Glutamatergic neuron (in vitro differentiated cells): Measurements from ENCODE around the gene TCF7L2. TPM values are rescaled to one million over a fixed set of nuclear protein-coding genes. Genes with fewer than 3 reads are reported as not detected.

Source experiments
- DNase-seq: peaks from one replicate; pipeline ENCODE4 v3.0.0; 2022
- H3K27ac Mint-ChIP-seq: one replicate; pipeline ENCODE4 v1.8.0; 2020; ENCODE audit warnings: mild to moderate bottlenecking, mixed read lengths, inconsistent platforms; ENCODE audit not compliant: unreplicated experiment
- H3K27me3 Mint-ChIP-seq: one replicate; pipeline ENCODE4 v1.8.0; 2020; ENCODE audit warnings: mild to moderate bottlenecking, moderate library complexity, mixed read lengths, inconsistent platforms; ENCODE audit not compliant: unreplicated experiment
- H3K36me3 Mint-ChIP-seq: one replicate; pipeline ENCODE4 v1.8.0; 2020; ENCODE audit warnings: mild to moderate bottlenecking, mixed read lengths, inconsistent platforms; ENCODE audit not compliant: unreplicated experiment
- H3K4me1 Mint-ChIP-seq: one replicate; pipeline ENCODE4 v1.8.0; 2020; ENCODE audit warnings: mild to moderate bottlenecking, low read depth, mixed read lengths, inconsistent platforms; ENCODE audit not compliant: unreplicated experiment
- H3K4me3 Mint-ChIP-seq: one replicate; pipeline ENCODE4 v1.8.0; 2020; ENCODE audit warnings: mild to moderate bottlenecking, mixed read lengths, inconsistent platforms; ENCODE audit not compliant: unreplicated experiment
- H3K9me3 Mint-ChIP-seq: one replicate; pipeline ENCODE4 v1.8.0; 2020; ENCODE audit warnings: mild to moderate bottlenecking, moderate library complexity, mixed read lengths, inconsistent platforms; ENCODE audit not compliant: unreplicated experiment
- total RNA-seq: library from RNA; stranded (reverse); fragmentation: NEBNext Ultra II Directional; extraction: Animal tissue kit (Norgen Biotek cat#: 25700); gene quantifications from one replicate; pipeline ENCODE4 v1.2.1, GENCODE V29; 2021; ENCODE audit not compliant: unreplicated experiment
- TF ChIP-seq, protein P1 (sequence below): fragments of 200-600 bp; sonication (generic); IDR thresholded peaks from one replicate; pipeline ENCODE4 v1.5.0; 2021; ENCODE audit not compliant: partially characterized antibody, unreplicated experiment

Gene TCF7L2
- total RNA-seq, 1 donor from 2014 or later, result 5.0 TPM

DNA sequence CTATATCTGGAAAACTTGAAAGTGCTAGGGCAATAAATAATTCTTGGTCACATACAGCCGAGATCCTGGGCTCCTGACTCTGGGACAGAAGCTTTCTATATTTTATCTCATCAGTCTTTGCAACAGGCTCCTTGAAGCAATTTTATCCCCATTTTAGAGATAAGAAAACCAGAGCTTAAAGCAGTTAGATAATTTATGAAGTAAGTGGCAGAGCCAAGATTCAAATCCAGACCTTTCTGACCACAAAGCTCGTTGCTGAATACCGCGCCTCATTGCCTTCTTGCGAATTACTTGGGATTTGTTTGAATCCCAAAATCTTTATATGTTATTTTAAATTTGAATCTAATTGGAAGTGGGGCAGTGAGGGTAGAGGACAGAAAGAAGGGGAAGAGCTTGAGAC, 106.0 kb downstream of the TCF7L2 start:
- H3K36me3 Mint-ChIP-seq, result no peaks in the 10 kb centered on the region
- H3K9me3 Mint-ChIP-seq, result peaks cover 2% of the 10 kb centered on the region
- no peak overlapping the region for H3K4me3 Mint-ChIP-seq
- TF ChIP-seq, protein P1, sequence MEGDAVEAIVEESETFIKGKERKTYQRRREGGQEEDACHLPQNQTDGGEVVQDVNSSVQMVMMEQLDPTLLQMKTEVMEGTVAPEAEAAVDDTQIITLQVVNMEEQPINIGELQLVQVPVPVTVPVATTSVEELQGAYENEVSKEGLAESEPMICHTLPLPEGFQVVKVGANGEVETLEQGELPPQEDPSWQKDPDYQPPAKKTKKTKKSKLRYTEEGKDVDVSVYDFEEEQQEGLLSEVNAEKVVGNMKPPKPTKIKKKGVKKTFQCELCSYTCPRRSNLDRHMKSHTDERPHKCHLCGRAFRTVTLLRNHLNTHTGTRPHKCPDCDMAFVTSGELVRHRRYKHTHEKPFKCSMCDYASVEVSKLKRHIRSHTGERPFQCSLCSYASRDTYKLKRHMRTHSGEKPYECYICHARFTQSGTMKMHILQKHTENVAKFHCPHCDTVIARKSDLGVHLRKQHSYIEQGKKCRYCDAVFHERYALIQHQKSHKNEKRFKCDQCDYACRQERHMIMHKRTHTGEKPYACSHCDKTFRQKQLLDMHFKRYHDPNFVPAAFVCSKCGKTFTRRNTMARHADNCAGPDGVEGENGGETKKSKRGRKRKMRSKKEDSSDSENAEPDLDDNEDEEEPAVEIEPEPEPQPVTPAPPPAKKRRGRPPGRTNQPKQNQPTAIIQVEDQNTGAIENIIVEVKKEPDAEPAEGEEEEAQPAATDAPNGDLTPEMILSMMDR, result no peak
- DNase-seq, result no peak
- H3K27ac Mint-ChIP-seq, result no peak overlapping the region
- H3K27me3 Mint-ChIP-seq, result no peaks in the 10 kb centered on the region
- H3K4me1 Mint-ChIP-seq, result peaks cover 19% of the 10 kb centered on the region

DNA sequence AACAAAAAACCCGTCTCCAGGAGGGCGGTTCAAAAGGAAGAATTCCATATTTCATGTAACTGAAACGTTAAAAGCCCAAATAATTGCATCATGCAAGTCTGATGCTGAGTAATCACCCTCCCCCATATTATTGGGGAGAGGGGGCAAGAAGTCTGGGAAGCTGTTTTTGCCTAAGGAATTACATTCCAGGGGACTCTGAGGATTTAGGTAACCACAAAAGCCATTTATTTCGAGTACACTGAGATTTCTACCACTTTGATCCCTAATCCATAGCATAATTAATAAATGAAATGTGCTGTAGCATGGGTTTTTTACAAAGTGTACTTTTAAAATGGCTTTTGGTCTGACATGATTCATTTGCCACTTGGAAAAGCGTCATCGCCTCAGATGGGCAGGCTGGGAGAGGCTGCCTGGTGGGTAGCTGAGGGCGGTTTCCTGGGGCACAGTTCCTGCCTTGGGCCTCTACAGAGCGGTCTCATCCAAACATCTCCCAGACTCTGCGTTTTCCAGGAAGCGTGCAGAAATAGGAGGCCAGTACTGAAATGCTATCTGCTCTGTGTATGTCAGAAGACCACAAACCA, 106.5 kb downstream of the TCF7L2 start:
- TF ChIP-seq, protein P1, result no peak
- Mint-ChIP-seq H3K4me3 (no peak overlapping the region), H3K36me3 (no peaks in the 10 kb centered on the region), H3K27ac (no peak overlapping the region), H3K4me1 (peaks cover 22% of the 10 kb centered on the region), H3K27me3 (no peaks in the 10 kb centered on the region), H3K9me3 (peaks cover 2% of the 10 kb centered on the region)
- no peak for DNase-seq

DNA sequence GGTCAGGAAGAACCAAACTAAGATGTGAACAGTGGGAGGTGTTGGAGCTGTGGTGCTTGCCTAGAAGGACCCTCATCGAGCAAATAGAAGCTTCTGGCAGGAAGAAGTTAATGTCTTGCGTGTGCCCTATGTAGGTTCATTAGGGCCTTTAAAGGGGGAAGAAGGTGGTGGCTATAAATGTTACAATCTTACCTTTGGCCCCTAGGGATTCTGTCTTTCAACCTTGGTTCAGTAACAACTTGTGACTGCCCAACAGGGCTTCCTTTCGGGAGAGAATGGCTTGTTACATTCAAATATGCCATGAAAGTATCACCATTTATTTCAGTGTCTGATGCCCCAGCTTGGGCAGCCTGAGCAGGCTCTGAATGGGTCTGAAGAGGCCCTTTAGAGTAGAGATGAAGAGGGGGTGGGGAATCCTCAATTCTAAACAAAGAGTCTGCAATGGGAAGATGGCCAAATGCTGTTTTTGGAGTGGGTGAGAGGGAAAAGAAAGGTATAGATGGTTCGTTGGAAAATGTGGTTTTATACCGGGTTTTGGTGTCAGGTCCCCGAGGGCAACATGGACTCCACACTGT, 108.0 kb downstream of the TCF7L2 start:
- no peaks in the 10 kb centered on the region for H3K36me3 Mint-ChIP-seq
- H3K4me3 Mint-ChIP-seq, result no peak overlapping the region
- H3K27me3 Mint-ChIP-seq, result peaks cover 1% of the 10 kb centered on the region
- no peaks in the 10 kb centered on the region for H3K9me3 Mint-ChIP-seq
- H3K27ac Mint-ChIP-seq, result no peak overlapping the region
- DNase-seq, result no peak
- TF ChIP-seq, protein P1, result no peak
- H3K4me1 Mint-ChIP-seq, result peaks cover 21% of the 10 kb centered on the region

DNA sequence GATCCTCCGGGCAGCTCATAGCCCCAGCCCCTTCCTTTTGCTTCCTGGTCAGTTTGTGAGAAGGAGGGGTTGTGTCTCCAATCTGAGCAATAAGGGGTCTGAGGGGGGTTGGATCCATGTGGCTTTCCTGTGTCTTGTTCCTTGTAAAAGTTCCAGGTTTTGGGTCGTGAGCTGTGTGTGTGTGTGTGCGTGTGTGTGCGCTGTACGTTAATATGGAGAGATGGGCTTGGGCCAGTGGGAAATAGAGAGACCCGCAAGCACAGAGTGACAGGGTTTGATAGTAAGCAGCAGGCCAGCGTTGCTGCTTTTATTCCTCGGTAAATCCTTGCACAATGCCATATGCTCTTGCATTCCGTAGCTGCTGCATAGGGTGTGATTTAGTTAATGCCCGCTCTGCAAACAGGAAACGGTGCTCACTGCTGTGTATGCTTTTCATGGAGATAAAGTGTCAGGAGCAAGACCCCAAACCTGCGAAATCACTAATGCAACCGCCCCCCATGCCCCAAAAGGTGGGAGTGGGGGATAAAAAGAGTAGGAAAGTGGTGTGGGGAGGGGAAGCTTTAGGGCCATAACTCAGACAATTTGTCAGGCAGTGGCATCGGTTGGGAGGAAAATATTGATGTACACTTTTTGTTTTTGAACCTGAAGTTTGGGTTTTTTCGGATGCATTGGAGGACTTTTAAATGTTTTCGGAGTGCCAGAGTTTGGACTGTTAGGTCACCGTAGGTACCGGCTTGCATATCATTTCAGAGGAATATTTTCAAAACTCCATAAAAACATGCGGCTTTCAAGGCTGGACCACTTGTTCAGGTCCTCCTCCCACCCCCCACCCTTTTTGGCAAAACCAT, 108.7 kb downstream of the TCF7L2 start:
- no peak for DNase-seq
- Mint-ChIP-seq H3K27ac (no peak overlapping the region), H3K36me3 (no peaks in the 10 kb centered on the region), H3K4me3 (no peak overlapping the region), H3K9me3 (no peaks in the 10 kb centered on the region), H3K4me1 (peaks cover 22% of the 10 kb centered on the region), H3K27me3 (peaks cover 2% of the 10 kb centered on the region)
- TF ChIP-seq, protein P1, result no peak

DNA sequence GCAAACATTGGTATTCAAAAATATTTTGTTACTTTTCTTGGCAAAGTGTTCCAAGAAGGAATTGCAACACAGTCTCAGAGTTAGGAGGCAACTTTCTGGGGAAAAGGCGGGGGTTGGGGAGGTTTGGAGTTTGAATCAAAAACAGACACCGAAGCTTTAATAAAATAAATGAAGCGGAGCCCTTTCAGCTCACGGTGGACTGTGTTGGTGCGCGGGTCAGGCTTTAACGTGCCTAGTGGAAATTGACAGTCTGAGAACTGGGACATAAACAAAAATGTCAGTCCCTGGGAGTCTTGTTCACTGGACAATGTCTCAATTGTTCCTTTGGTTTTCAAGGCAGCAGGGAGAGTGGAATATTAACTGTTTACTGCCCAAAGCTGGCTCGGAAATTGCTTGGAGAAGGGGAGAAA, 109.3 kb downstream of the TCF7L2 start:
- no peak for DNase-seq
- Mint-ChIP-seq H3K4me3 (no peak overlapping the region), H3K36me3 (no peaks in the 10 kb centered on the region), H3K27me3 (peaks cover 2% of the 10 kb centered on the region), H3K4me1 (peaks cover 24% of the 10 kb centered on the region), H3K27ac (no peak overlapping the region), H3K9me3 (no peaks in the 10 kb centered on the region)
- TF ChIP-seq, protein P1, result no peak
